GM19452 (cell line): ENCODE results near the gene DMRT2.

Source experiments
- ATAC-seq: cut with Tn5 transposase; IDR thresholded peaks from one replicate; pipeline ENCODE4 v1.9.1; 2021; ENCODE audit not compliant: unreplicated experiment

Gene DMRT2

DNA sequence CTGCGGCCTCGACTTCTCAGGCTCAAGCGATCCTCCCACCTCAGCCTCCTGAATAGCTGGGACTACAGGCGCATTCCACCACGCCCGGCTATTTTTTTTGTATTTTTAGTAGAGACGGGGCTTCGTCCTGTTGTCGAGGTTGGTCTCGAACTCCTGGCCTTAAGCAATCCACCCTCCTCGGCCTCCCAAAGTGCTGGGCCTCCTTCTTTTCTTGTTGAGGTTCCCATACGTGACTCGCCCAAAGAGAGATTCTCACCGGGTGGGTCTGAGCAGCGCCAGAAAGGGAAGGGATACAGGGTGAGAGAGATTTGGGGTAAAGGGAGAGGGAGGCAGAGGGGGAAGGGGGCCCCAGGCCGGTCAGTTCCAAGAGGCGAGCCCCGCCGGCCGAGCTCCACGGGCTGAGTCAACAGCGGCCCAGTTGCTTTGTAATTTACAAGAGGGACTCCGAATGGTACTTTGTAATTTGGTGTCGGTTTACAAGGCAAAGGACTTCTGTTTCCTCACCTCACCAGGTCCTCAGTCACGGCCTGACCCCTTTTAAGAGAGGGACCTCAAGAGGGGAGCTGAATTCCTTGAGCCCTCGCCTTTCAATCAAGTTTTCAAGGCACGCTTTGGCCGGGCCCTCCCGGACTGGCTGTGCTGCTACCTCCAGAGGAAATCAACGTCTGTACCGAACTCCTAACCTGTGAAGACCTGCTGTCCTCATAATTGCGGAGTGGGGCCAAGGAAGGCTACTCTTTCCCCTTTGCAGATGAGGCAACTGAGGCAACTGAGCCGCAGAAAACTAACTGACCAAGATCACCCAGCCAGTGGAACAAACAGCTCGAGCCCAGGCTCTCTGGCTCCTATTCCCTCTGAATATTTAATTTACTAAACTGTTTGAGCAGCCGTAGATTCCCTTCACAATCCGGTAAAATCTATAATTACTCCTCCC is 3.3 kb upstream of the DMRT2 start:
- no peak for ATAC-seq

DNA sequence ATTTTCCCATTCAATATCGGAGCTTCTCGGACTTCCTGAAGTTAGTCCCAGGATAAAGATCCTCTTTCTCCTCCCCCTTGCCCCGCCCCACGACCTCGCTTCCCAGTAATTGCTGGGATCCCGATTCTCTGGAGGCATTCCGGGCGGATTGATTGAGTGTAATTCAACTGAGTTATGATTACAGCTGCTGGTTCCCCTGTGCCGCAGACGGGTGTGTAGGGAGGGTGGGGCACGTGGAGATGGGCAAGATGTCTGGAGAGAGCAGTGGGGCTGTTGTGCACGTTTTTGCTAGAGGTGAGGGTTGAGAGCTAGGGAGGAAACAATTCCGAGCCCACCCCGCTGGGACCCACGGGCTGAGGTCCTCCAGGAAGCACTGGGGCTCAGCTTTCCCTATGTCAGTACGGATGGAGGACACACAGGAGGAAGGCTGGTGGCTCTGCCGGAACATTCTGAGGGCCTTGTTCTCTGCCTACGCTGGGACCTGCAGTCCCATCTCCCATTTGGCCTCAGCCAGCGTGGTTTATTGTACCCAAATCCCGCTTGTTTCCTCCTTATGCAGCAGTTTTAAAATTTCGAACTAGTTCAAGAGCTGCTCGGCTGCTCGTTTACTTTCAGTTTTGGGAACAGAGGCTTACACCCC is 2.4 kb upstream of the DMRT2 start:
- ATAC-seq, result no peak

DNA sequence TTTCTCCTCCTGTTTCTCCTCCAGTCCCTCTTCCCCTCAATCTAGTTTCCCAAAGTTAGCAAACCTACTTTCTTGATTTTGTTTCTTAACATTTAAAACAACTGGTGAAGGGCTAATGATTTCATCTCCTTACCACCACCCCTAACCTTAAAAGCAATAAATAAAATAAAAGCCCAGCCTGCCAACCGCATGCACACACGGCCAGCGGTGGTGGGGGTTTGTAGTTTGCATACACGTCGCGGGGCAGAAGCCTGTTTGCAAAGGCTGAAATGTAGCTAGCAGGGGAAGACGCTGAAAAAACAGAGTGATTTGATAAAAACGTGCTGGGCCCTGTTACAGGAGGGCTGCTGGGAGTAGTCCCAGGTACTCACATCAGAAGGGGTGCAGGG is 1.9 kb upstream of the DMRT2 start:
- ATAC-seq, result no peak

DNA sequence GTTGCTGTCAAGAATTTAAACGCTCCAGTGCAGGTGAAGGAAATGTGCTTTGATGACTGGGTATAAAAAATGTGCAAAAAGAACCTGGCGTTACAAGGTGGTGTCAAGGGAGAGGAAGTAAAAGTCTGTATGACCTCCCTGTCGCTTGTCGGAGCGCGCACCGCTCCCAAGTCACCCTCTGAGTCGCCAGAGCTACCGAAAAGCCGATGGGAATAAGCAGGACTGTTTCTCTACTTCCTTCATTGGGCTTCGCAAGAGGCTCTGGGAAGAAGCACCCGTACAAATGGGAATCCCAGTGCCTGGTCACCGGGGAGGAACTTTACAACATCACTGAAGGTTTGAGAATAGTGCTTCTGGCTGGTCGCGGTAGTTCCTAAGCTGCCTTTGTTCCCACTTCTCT is 1.3 kb upstream of the DMRT2 start:
- ATAC-seq, result no peak

DNA sequence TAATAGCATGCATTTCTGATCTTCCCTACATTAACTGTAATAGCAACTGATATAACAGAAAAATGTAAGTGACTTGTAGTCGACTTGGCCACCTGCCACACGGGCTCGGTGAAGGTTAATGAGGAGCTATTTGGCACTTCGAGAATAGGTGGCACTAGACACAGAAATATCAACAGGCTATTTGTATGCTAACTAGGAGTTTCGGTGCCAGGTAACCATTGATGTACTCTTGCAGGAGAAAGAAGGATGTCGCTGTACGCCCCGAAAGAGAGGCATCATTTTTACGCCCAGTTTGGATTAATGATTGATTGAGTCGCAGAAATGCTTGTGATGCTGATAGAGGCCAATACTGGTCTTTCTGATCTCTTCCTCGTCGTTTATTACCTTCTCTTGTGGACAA is 516 bp upstream of the DMRT2 start:
- ATAC-seq, result no peak

DNA sequence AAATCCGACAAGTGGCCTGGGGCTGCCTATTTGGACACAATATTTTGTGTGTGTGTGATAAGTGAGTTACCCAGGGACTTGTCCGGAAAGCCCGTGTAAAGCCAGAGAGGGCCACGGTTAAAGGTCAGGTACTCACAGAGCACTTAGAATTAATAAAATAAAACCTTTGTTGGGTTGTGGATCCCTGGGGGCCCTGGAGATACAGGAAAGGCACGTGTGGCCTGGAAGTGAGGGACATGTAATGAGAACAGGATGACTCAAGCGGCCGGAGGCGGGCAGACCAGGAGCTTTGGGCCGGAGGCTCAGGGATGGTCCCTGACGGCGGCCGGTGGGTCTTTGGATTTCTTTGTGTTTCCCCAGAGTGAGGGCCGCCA is 1.0 kb downstream of the DMRT2 start:
- ATAC-seq, result no peak

DNA sequence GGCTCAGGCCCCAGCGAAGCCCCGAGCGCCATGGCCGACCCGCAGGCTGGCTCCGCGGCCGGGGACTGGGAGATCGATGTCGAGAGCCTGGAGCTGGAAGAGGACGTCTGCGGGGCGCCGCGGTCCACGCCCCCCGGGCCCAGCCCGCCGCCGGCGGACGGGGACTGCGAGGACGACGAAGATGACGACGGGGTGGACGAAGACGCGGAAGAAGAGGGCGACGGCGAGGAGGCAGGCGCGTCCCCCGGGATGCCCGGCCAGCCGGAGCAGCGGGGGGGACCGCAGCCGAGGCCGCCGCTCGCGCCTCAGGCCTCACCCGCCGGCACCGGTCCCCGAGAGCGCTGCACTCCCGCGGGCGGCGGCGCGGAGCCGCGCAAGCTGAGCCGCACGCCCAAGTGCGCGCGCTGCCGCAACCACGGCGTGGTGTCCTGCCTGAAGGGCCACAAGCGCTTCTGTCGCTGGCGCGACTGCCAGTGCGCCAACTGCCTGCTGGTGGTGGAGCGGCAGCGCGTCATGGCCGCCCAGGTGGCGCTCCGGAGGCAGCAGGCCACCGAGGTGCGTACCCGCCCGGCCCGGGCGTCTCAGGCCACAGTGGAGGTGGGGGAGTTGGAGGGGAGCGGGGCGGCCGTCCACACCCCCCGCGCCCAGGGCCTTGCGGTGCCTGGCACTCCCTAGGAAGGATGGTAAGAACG is 1.6 kb downstream of the DMRT2 start:
- ATAC-seq, result no peak

DNA sequence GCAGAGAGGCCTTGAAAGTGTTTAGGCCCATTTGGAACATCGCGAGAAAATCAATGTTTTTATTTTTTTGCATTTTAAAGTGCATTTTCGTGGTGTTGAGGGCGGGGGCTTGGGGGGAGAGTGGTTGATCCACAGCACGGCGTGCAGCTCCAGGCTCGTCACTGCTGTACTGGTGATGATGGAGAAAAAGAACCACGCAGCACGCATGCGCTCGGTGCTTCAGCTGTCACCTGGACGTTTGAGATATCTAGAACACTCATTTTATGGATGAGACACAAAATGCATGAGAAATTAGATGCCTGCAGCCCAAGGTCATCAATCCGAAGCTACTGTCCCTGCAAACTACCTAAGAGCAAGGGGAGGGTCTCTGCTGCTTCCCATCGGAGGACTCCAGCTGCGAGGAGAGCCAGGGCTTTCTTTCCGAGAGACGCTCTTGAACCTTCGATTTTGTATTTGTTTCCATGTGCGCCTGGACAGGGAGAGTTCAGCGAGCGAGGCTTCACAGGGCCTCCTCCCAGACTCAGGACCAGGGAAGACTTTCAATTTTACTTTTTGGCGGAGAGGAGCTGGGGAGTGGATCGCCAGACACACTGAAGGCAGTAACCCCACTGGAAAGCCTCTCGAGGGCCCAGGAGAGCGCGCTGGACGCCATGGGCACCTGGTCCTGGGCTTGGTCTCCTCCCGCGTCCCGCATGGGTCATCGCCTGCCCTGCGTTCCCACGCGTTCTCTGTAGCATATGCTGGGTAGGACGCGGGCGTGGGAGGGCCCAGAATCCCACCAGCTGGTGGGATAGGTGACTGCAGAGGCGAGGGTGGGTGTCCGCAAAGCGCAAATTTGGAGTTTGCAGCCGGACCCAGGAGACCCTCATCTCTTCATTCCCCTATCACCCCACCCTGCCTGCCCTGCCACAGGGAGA is 2.5 kb downstream of the DMRT2 start:
- ATAC-seq, result no peak

DNA sequence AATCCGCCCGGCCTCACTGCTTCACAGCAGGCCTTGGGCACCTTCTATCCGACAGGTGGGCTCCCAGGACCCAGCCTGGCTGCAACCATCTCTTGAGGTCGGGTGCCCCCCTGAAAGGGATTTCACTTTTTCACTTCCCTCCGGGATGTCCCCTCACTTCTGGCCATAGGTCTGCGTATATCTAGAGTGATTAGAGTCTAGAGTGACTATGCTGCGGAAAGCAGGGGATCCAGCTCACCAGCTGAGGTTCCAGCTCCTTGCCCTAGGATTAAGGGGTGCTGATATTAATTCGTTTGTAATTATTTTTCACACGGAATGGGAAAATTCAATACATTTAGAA is 3.1 kb downstream of the DMRT2 start:
- ATAC-seq, result no peak

DNA sequence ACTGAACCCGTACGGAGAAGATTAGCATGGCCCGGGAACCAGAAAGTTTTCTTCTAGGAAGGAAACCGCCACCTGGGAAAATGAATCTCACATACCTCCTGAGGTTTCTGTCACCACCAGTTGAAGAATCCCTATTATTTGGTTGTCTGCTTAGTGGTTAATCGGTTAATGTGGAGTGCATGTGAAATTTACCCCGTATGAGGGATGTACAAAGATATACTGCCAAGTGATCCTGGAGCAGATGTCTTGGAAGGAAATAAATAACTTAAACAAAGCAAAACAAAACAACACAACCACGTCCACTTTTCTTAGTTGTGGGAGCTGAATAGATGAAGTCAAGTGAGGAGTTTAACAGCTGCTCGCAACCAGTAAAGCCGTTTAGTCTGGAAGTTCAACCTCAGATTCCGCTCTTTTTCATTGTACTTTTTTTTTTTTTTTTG is 3.8 kb downstream of the DMRT2 start:
- ATAC-seq, result no peak

DNA sequence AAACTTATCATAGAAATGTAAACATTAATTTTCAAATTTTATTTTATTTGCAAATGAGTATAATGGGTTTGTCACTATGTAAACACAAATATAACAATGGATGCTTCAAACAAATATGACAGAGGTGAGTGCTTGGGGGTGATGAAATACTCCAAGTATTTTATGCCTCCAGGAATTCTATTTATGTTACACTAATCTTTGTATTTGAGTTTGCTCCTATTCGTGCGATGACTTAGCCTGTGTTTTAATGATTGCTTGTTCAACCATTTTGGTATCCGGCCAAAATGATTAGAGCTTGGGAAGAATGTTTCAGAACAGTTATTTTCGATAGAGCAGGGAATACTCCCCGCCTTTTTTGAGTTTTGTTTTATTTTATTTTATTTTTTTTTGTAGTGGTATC is 5.0 kb downstream of the DMRT2 start:
- no peak for ATAC-seq

DNA sequence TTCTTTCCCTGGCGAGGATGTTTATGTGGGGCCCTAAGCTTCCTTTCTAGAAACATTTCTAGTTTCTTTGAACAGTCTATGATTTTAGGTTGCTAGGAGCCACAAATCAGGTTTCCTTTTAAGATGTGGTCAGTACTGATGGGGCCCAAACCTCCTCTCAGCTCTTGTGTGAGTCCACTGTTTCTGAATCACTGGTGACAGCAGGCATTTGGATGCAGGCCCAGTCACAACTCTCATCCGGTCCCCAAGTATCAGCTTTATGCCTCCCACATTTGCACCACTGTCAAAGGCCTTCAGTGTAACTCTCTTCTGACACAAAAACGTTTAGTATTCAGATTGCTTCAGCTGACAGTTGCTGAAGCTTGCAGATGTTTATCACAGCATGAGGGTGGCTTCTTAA is 7.8 kb downstream of the DMRT2 start:
- no peak for ATAC-seq

DNA sequence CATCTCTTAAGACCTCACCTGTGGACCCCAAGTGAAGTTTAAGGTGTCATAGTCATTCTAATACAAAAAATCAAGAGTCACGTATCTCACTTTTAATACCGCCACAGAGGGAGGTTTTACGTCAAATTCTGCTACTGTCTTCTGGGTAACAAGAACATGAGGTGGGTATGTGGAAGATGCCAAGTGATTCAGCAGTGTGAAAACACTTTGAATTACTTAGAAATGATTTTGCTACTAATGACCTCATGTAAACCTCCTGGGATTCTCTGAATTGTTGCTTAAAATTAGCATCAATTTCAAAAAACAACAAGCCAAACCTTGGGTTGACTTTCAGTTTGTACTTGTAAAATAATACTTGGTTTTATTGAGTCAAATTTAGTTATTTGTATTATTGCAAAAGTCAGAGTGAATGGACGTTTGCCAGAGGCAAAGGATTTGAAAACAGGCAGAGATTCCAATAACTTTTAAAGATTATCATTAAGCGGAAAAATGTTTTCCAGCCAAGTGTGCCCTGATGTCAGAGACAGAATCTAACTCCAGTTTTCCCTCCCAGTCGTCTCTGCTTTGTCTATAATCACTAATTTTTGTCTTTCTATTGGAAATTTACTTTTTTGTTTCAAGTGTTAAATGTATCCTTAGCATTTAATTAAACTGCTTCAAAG is 8.8 kb downstream of the DMRT2 start:
- ATAC-seq, result no peak

DNA sequence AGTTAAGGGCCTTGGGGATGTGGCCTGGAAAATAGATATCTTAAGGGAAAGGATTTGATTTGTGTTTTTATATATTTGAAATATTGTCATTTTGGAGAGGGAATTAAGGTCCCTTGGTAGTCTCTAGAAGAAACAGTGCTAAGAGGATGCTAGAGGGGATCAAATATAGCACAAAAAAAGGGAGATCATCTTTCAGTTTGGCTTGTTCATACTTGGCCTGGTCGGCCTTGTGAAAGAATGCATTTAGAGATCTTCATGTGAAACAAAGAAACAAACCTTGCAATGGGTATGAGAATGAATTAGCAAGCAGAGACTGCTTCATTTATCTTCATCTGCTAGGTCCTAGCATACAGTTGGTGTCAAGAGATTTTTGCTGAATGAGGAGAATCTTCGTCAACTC is 15.0 kb downstream of the DMRT2 start:
- ATAC-seq, result no peak

DNA sequence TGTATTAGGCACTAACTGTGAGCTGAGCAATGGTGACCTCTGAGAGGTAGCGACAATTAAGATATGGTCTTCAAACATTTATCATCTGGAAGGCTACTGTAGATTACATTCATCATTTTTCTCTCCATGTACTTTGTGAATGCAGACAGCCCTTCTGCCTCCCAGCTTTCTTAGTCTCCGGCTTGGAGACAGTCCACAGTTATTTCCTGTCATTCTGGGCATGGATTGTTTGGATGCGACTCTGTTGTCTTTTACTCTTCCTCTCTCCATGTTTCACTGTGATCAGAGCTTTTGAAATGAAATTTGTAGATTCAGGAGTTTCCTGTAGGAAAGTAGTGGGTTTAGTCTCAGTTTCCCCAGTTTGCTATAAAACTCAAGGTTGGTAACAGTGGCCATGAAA is 20.5 kb downstream of the DMRT2 start:
- no peak for ATAC-seq

DNA sequence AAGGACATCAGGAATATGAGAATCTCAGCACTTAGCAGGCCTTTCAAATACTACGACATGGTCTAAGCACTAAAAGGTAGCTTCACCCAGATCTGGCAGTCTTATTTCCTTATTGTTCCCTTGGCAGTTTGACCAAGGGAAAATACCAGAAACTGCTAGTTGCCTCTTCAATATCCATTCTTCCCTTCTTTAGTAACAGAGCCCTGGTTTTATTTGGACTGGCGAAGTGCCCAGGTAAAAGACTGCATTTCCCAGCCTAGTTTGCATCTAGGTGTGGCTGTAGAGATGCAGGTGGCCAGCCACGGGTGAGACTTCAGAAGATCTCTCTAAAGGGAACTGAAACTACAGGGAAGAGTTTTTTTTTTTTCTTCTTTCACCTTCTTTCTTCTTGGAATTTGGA is 21.6 kb downstream of the DMRT2 start:
- no peak for ATAC-seq

DNA sequence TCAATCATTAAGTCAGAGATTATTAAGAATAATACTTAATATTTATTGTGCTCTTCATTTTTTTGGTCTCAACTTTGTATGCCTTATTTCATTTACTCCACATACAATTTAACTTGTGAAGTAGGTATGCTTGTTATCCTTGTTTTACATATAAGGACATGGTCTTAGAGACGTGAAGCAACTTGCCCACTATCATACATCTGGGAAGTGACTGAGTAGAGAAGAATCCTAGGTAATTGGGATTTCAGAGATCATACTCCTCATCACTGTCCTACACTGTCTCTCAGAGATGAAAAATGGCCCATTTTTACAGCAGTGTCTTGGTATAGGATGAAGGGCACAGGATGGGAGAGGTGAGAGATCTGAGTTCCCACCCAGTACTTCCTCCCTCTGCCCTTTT is 23.3 kb downstream of the DMRT2 start:
- ATAC-seq, result no peak

DNA sequence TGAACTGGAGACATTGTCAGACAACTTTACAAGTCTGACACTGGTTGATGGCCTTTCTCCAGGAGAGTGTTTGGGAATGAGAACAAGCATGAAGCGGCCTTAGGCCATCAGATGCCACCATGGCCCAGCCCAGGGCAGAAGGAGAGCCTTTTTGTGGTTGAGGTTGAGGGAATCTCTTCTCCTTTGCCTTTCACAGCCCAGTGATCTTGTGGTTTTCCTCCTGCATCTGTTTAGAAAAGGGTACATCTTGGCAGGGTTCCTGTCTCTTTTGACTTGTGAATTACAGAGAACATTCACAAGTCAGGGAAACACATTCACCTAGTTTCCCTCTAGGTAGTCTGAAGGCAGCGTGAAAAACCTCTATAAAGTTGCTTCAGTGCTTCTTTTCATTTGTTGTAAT is 27.5 kb downstream of the DMRT2 start:
- ATAC-seq, result no peak

DNA sequence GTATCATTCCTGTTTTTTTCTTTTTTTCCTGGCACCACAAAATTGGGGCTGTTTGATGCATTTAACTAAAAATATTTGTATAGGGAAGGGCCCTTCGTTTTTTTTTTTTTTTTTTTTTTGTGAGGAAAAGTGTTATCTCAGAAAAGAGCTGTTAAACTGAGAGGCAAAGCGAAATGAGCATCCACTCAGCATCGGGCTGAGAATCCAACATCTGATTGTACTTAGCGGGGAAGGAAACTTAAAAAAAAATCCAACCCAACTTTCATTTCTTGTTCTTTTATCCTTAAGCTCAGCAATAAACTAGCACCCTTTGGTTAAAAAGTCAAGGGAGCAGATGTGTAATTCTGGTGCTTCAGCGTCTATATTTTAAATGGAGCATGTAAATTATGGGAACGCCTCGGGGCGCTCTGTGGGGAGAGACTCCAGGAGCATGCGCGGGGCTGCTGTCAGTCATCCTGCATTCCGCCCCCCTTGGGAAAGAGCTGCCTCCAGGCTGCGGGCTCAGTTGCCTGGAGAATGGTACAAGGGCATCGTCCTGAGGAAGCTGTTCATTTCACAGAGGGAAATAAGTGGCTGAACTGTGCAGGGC is 33.3 kb downstream of the DMRT2 start:
- ATAC-seq, result no peak

DNA sequence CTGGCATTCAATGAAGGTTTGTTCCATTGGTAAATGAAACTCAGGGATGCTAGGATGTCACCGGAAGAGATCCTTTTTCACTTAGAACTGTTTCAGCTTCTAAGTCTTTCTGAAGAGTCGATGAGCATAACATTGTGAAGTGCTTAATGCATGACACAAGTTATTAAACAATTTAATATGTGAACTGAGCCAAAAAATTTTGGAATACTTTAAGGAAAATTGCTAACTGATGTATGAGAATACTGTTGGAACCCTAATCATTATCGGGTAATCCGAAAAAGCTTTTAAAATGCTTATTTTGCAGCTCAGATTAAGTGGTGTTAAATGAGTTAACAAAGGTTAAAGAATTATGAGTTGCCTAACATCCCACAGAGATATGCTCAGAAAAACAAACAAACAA is 34.9 kb downstream of the DMRT2 start:
- ATAC-seq, result no peak
